HEK293T (cell line): ENCODE data around the gene CLIC4.
"Not testable (repeated sequence)": the region's sequence is repeated elsewhere in the genome, so short reads cannot be mapped to it uniquely, and the experiment has no call there.

Source experiments
- CTCF ChIA-PET: fragments of 350-600 bp; formaldehyde crosslinking; extraction: SDS; loops from one replicate; lab custom pipeline; 2021; ENCODE audit warnings: antibody characterized with exemption, inconsistent platforms; lab: Yijun Ruan, JAX
- POLR2A ChIA-PET: fragments of 350-600 bp; formaldehyde crosslinking; extraction: SDS; loops from one replicate; lab custom pipeline; 2020; ENCODE audit warnings: antibody characterized with exemption, inconsistent platforms; lab: Yijun Ruan, JAX
- DNase-seq: peaks from one replicate; pipeline ENCODE4 v3.0.0; 2012; ENCODE audit warnings: mixed read lengths; ENCODE audit errors: extremely low spot score
- ARNT ChIP-seq: fragments of 450-650 bp; IDR thresholded peaks from 2 replicates; pipeline ENCODE4 v1.6.1; 2017; ENCODE audit warnings: mild to moderate bottlenecking
- BHLHE40 ChIP-seq: fragments of 450-650 bp; IDR thresholded peaks from 2 replicates; pipeline ENCODE4 v1.6.1; 2016; ENCODE audit warnings: mild to moderate bottlenecking, moderate library complexity, borderline replicate concordance
- CTBP1 ChIP-seq: fragments of 450-650 bp; IDR thresholded peaks from 2 replicates; pipeline ENCODE4 v1.6.1; 2016; ENCODE audit warnings: borderline replicate concordance
- ELF4 ChIP-seq: fragments of 450-650 bp; IDR thresholded peaks from 2 replicates; pipeline ENCODE4 v1.6.1; 2017; ENCODE audit warnings: antibody characterized with exemption
- FOXA1 ChIP-seq: fragments of 450-650 bp; IDR thresholded peaks from 2 replicates; pipeline ENCODE4 v1.6.1; 2016; ENCODE audit warnings: mild to moderate bottlenecking
- FOXK2 ChIP-seq: fragments of 450-650 bp; IDR thresholded peaks from 2 replicates; pipeline ENCODE4 v1.6.1; 2016; ENCODE audit warnings: mild to moderate bottlenecking
- FOXM1 ChIP-seq: fragments of 450-650 bp; IDR thresholded peaks from 2 replicates; pipeline ENCODE4 v1.6.1; 2017; ENCODE audit warnings: mild to moderate bottlenecking, borderline replicate concordance
- HDGF ChIP-seq: fragments of 450-650 bp; IDR thresholded peaks from 2 replicates; pipeline ENCODE4 v1.6.1; 2017; ENCODE audit warnings: antibody characterized with exemption, borderline replicate concordance
- L3MBTL2 ChIP-seq: fragments of 450-650 bp; conservative IDR thresholded peaks from 2 replicates; pipeline ENCODE4 v1.6.1; 2016; ENCODE audit warnings: mild to moderate bottlenecking
- LEF1 ChIP-seq: fragments of 450-650 bp; IDR thresholded peaks from 2 replicates; pipeline ENCODE4 v1.6.1; 2017; ENCODE audit warnings: mild to moderate bottlenecking, borderline replicate concordance
- NFRKB ChIP-seq: fragments of 450-650 bp; IDR thresholded peaks from 2 replicates; pipeline ENCODE4 v1.6.1; 2016; ENCODE audit warnings: mild to moderate bottlenecking, moderate library complexity
- PKNOX1 ChIP-seq: fragments of 450-650 bp; IDR thresholded peaks from 2 replicates; pipeline ENCODE4 v1.6.1; 2016
- SP1 ChIP-seq: fragments of 450-650 bp; IDR thresholded peaks from 2 replicates; pipeline ENCODE4 v1.6.1; 2017
- SUZ12 ChIP-seq: fragments of 450-650 bp; IDR thresholded peaks from 2 replicates; pipeline ENCODE4 v1.6.1; 2016; ENCODE audit warnings: mild to moderate bottlenecking
- TARDBP ChIP-seq: fragments of 450-650 bp; IDR thresholded peaks from 2 replicates; pipeline ENCODE4 v1.6.1; 2016
- ZNF384 ChIP-seq: fragments of 450-650 bp; IDR thresholded peaks from 2 replicates; pipeline ENCODE4 v1.6.1; 2016

Gene CLIC4

DNA sequence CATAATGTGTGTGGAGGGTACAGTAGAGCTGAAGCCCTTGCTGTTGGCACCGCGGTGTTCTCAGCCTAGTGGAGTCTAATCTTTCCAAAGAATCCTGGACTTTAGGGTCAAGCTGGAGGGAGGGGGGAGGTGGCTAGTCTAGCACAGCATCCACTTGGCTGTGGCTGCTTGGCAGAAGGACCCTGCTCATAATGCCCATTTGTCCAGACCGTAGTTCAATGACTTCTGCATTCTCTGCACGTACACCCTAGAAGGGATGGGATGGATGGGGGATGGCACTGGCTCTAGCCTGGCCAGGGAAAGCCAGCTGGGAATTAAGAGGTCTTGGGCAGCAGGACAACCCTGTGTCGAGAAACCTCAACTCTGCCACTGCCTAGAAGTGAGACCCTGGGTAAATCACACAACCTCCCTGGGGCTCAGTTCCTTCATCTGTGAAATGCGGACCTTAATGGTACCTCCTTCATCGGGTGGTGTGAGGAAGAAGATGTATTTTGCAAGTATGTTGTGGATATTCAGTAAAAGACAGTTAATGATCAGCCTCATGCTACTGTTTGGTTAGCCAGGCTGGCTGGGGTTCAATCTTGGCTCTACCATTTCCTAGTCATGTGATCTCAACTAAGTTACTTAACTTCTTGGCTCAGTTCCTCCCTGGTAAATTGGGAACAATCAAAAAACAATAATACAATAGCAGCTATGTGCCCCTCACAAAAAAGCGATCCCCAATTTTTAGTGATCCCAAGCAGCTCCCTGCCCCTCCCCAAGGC lies 27.2 kb upstream of the CLIC4 start:
- ChIA-PET POLR2A (no interaction called here), CTCF (interaction anchor here (0.6 kb wide), 2 partner anchors 17 to 516 kb away, joined by 3 to 10 read pairs; no protein-coding TSS in a partner anchor)
- TF ChIP-seq FOXM1 (no peak), FOXA1 (no peak), PKNOX1 (no peak), ELF4 (no peak), HDGF (no peak), FOXK2 (no peak), ZNF384 (no peak), CTBP1 (no peak), NFRKB (no peak), LEF1 (no peak), TARDBP (no peak), SP1 (no peak), SUZ12 (no peak), BHLHE40 (no peak), L3MBTL2 (no peak), ARNT (no peak)

DNA sequence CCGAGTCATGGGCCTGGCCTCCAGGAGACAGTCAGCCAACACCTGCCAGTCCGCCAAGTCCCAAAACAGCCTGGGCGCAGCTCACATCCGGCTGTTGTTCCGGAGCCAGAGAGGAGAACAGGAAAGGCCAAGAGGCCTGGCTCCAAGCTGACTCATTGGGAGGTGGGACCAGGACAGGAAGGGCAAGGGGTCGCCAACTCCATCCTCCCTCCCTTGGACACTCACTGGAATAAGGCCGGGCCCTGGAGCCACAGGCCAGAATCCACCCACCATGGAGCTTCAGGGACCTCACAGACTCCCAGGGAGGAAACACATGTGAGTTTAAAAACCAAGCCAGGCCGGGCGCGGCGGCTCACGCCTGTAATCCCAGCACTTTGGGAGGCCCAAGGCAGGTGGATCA lies 25.1 kb upstream of the CLIC4 start:
- POLR2A ChIA-PET: interaction anchor here (0.8 kb wide), 1 partner anchor 10 kb away, joined by 3 read pairs; no protein-coding TSS in a partner anchor
- no peak for DNase-seq
- TF ChIP-seq NFRKB: no peak
- no peak for TF ChIP-seq FOXA1
- no peak for TF ChIP-seq ELF4
- no peak for TF ChIP-seq ARNT
- no peak for TF ChIP-seq LEF1
- TF ChIP-seq L3MBTL2: no peak
- no peak for TF ChIP-seq SUZ12
- TF ChIP-seq FOXK2: no peak
- TF ChIP-seq BHLHE40: no peak
- TF ChIP-seq PKNOX1: no peak
- TF ChIP-seq FOXM1: no peak
- no peak for TF ChIP-seq TARDBP
- TF ChIP-seq ZNF384: no peak
- no peak for TF ChIP-seq HDGF
- no peak for TF ChIP-seq SP1
- TF ChIP-seq CTBP1: no peak
- CTCF ChIA-PET: no interaction called here

More for the DNA sequence above, 27.2 kb upstream of the CLIC4 start:
- no peak for DNase-seq

- TF ChIP-seq NFRKB (no peak), SUZ12 (no peak), CTBP1 (no peak), PKNOX1 (no peak)
- ChIA-PET POLR2A (no interaction called here), CTCF (no interaction called here)
- DNase-seq: no peak
Measured at GRCh38 chr1:24721533-24721932, 23.7 kb upstream of the CLIC4 start.

DNA sequence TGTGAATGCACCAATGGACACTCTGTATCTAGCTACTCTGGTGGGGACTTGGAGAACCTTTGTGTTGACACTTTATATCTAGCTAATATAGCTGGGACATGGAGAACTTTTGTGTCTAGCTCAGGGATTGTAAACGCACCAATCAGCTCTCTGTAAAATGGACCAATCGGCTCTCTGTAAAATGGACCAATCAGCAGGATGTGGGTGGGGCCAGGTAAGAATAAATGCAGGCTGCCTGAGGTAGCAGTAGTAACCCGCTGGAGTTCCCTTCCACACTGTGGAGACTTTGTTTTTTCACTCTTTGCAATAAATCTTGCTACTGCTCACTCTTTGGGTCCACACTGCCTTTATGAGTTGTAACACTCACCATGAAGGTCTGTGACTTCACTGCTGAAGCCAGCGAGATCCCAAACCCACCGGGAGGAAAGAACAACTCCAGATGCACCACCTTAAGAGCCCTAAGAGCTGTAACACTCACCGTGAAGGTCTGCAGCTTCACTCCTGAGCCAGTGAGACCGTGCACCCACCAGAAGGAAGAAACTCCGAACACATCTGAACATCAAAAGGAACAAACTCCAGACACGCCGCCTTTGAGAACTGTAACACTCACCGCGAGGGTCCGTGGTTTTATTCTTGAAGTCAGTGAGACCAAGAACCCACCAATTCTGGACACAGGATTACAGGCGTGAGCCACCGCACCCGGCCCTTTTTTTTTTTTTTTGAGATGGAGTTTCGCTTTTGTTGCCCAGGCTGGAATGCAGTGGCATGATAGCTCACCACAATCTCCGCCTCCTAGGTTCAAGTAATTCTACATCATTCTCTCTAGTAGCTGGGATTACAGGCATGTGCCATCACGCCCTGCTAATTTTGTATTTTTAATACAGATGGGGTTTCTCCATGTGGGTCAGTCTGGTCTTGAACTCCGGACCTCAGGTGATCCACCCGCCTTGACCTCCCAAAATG lies 22.9 kb upstream of the CLIC4 start:
- CTCF ChIA-PET, DNase-seq, POLR2A ChIA-PET: not testable (repeated sequence)

DNA sequence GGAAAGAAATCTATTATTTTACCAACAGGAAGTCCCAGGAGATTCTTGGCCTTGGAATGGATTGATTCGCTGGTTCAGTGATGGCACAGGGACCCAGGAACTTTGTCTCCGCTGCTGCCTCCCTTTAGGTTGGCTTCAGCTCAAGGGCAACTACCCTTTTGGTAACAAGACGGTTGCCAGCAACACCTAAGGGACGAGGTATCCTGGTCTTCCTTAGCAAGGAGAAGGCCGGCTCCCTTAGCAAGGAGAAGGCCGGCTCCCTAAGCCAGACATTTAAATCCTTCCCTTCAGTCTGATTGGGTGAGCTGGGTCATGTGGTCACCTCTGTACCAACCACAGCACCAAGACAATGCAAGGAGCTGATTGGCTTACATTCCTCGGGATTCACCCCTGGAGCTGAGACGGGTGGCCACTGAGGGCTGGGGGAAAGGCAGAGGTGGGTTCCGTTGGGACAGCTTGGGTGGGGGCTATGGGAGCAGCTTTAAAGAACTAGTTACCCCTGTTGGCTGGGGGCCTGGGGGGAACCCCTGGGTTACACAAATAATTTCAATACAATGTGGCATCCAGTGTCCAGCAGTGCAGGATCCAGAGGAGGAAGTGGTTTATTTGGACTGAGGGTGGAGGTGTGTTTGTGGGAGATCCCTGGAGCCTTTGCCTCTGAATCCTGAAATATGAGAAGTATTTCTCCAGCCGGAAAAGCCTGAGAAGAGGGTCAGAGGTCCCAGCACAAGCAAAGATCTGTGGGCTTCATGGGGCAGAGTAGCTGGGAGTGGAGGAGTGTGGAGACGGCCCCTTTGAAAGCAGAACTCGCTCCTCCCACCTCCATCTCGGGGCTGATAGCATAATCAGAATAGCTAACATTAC lies 20.7 kb upstream of the CLIC4 start:
- DNase-seq: peak; percentile 70
- POLR2A ChIA-PET: interaction anchor here (0.6 to 2.9 kb wide), 9 partner anchors 8 to 515 kb away, joined by 3 to 21 read pairs (median 5); partner anchors contain the start of gene CLIC4
- TF ChIP-seq BHLHE40 (no peak), PKNOX1 (no peak), L3MBTL2 (no peak), FOXM1 (no peak), SP1 (no peak), FOXK2 (no peak), CTBP1 (no peak)
- CTCF ChIA-PET: interaction anchor here (0.8 to 2.2 kb wide), 2 partner anchors 21 to 36 kb away, joined by 3 to 7 read pairs; partner anchors contain the start of gene CLIC4
